GM12874 (cell line): ENCODE measurements around the gene LDAF1.

Source experiments
- TF ChIP-seq, protein P1 (sequence below): IDR thresholded peaks from 2 replicates; pipeline ENCODE4 v1.5.1; 2011; ENCODE audit warnings: low read depth, mild to moderate bottlenecking, control low read depth, low read length, moderate library complexity; ENCODE audit not compliant: insufficient read depth

Gene LDAF1

DNA sequence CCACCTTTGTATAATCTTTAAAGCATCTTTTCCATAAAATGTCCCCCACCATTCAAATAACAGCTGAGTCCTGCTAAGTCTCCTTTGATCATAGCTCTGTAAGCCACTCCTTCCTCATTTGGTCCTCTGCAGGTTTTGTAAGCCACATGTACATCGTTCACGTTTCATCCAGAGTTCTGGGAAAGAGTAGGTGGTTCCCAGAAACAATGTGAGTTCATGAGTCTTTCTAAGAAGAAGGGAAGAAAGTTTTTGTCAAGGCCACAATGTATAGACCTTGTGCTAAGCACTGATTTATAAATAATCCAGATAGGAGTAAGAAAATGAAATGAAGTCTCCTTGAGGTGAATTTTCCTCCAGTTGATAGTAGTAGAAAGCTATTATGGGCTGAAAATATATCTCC is 66.3 kb downstream of the LDAF1 start:
- TF ChIP-seq, protein P1, sequence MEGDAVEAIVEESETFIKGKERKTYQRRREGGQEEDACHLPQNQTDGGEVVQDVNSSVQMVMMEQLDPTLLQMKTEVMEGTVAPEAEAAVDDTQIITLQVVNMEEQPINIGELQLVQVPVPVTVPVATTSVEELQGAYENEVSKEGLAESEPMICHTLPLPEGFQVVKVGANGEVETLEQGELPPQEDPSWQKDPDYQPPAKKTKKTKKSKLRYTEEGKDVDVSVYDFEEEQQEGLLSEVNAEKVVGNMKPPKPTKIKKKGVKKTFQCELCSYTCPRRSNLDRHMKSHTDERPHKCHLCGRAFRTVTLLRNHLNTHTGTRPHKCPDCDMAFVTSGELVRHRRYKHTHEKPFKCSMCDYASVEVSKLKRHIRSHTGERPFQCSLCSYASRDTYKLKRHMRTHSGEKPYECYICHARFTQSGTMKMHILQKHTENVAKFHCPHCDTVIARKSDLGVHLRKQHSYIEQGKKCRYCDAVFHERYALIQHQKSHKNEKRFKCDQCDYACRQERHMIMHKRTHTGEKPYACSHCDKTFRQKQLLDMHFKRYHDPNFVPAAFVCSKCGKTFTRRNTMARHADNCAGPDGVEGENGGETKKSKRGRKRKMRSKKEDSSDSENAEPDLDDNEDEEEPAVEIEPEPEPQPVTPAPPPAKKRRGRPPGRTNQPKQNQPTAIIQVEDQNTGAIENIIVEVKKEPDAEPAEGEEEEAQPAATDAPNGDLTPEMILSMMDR = no peak

DNA sequence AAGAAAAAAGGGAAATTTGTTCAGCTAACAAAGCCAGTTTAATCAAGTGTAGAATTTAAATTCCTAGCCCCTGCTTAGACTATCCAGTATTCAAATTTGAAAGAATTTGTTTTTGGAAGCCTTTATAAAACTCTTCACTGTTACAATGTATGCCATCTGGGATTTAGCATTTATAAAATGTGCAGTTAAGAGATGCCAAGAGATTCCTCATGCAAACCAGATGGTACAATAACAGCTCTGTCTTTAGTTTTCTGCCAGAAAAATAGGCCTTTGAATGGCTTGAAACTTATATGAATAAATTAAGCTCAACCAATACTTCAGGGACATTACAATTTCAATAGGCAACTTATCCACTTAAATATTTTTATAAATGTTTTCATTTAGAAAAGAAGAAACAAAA is 68.3 kb downstream of the LDAF1 start:
- TF ChIP-seq, protein P1 = no peak

DNA sequence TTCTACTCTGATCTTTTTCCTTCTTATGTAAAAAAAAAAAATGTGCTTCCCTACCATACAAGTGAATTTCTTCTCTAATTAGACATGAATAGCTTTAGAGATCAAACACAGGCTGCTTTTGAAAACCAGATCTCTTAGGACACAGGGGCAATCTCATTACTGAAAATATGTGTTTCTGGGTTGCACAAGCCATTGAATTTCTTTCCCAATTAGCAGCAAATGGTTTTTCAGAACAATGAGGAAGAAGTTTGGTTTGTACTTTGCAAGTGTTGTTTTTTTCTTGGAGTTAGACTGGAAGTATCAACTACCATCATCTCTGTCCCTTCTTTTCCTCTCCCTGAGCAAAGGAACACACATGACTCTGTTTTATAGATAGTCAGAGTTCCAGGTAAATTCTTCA is 69.4 kb downstream of the LDAF1 start:
- TF ChIP-seq, protein P1 = no peak

DNA sequence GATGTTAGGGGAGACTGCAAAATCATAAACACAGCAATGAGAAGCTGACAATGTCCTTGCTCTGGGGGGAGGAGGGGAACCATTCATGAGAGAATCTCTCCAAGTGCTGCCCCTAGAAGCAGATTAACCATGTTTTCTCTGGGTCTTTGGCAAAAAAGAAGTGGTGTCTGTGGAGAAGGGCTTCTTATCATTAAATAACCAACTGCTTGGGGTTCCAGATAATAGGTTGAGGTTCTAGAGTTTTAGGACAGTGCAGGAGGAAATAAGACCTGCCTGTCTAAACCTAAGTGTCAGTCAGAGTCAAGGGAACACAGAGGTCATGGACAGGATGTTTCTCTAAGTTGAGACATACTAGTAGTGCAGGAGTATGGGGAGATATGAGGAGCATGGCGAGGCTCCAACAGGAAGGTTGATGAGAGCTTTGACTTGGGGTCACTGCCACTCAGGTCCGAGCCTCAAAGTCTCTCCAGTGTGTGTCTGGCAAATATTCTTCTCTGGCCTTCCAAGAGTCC is 69.9 kb downstream of the LDAF1 start:
- TF ChIP-seq, protein P1 = no peak
